Measurements from ENCODE around the gene GARNL3.

The GARNL3 gene

GRCh38 chr9:127351182-127352166, 86.9 kb downstream of the GARNL3 start:
- DNase-seq (ENCODE audit: low spot score) = no peak

GRCh38 chr9:127353882-127354281, 89.3 kb downstream of the GARNL3 start:
- no peak for DNase-seq (ENCODE audit: low spot score)

- DNase-seq (ENCODE audit: low spot score) = no peak
These were observed 92.3 kb downstream of the GARNL3 start for GRCh38 chr9:127356906-127357305.

- no peak for DNase-seq (ENCODE audit: low spot score)
These were observed 93.5 kb downstream of the GARNL3 start for GRCh38 chr9:127358023-127358535.

- DNase-seq (ENCODE audit: low spot score) = no peak
These were observed 94.2 kb downstream of the GARNL3 start for GRCh38 chr9:127358770-127359169.

GRCh38 chr9:127360250-127360649, 95.7 kb downstream of the GARNL3 start:
- no peak for DNase-seq (ENCODE audit: low spot score)

GRCh38 chr9:127360829-127361228, 96.3 kb downstream of the GARNL3 start:
- DNase-seq (ENCODE audit: low spot score) = no peak

GRCh38 chr9:127361561-127361960, 97.0 kb downstream of the GARNL3 start:
- no peak for DNase-seq (ENCODE audit: low spot score)

GRCh38 chr9:127362829-127363228, 98.3 kb downstream of the GARNL3 start:
- DNase-seq (ENCODE audit: low spot score) = no peak

- DNase-seq (ENCODE audit: low spot score) = no peak
These were observed 100.9 kb downstream of the GARNL3 start for GRCh38 chr9:127365461-127365860.

GRCh38 chr9:127366594-127366993, 102.0 kb downstream of the GARNL3 start:
- DNase-seq (ENCODE audit: low spot score) = no peak

- no peak for DNase-seq (ENCODE audit: low spot score)
These were observed 104.4 kb downstream of the GARNL3 start for GRCh38 chr9:127368852-127369402.

GRCh38 chr9:127369428-127369827, 104.9 kb downstream of the GARNL3 start:
- no peak for DNase-seq (ENCODE audit: low spot score)

GRCh38 chr9:127370147-127370579, 105.6 kb downstream of the GARNL3 start:
- DNase-seq (ENCODE audit: low spot score) = no peak

GRCh38 chr9:127370672-127371648, 106.4 kb downstream of the GARNL3 start:
- no peak for DNase-seq (ENCODE audit: low spot score)

- no peak for DNase-seq (ENCODE audit: low spot score)
These were observed 115.9 kb downstream of the GARNL3 start for GRCh38 chr9:127380479-127380878.

- DNase-seq (ENCODE audit: low spot score) = no peak
These were observed 118.0 kb downstream of the GARNL3 start for GRCh38 chr9:127382541-127382940.

- no peak for DNase-seq (ENCODE audit: low spot score)
These were observed 119.6 kb downstream of the GARNL3 start for GRCh38 chr9:127384016-127384730.

GRCh38 chr9:127384901-127385300, 120.3 kb downstream of the GARNL3 start:
- no peak for DNase-seq (ENCODE audit: low spot score)

- no peak for DNase-seq (ENCODE audit: low spot score)
These were observed 121.7 kb downstream of the GARNL3 start for GRCh38 chr9:127386249-127386648.

- DNase-seq (ENCODE audit: low spot score) = no peak
These were observed 122.4 kb downstream of the GARNL3 start for GRCh38 chr9:127386981-127387380.
